Measurements from ENCODE around the gene STAB1.

STAB1 gene

DNA sequence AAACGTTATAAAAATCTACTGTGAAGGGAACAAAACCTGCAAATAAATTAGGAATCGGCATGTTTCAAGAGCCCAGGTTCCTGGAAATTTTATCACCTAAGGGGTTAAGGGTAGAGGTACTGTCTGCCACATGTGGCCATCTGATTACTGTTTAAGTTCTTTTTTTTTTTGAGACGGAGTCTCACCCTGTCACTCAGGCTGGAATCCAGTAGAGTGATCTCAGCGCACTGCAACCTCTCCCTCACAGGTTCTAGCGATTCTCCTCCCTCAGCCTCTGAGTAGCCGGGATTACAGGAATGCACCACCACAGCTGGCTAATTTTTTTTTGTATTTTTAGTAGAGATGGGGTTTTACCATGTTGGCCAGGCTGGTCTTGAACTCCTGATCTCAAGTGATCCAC, 77.1 kb downstream of the STAB1 start:
- no peak for DNase-seq

Measured in T1000 (cell line).